H1 (cell line): ENCODE measurements around the gene PAX8. TPM values are rescaled to one million over a fixed set of nuclear protein-coding genes. Genes with fewer than 3 reads are reported as not detected.

Experiments used
- CEBPB ChIP-seq: IDR thresholded peaks from 2 replicates; pipeline ENCODE4 v1.6.1; 2012; ENCODE audit warnings: low read depth, low read length
- EGR1 ChIP-seq: IDR thresholded peaks from 2 replicates; pipeline ENCODE4 v1.6.1; 2011; ENCODE audit warnings: low read depth, low read length, borderline replicate concordance
- GABPA ChIP-seq: IDR thresholded peaks from 2 replicates; pipeline ENCODE4 v1.6.1; 2011; ENCODE audit warnings: mild to moderate bottlenecking, low read length, moderate library complexity, borderline replicate concordance; ENCODE audit not compliant: insufficient read depth
- NRF1 ChIP-seq: IDR thresholded peaks from 2 replicates; pipeline ENCODE4 v1.6.1; 2011; ENCODE audit warnings: mild to moderate bottlenecking, low read depth, low read length, improper control_type of control experiment
- SAP30 ChIP-seq: fragments of 300-600 bp; sonication (generic); IDR thresholded peaks from 2 replicates; pipeline ENCODE4 v1.7.1; 2012; ENCODE audit warnings: low read length, moderate library complexity, mild to moderate bottlenecking, inconsistent platforms; ENCODE audit not compliant: insufficient read depth, insufficient replicate concordance
- SIX5 ChIP-seq: IDR thresholded peaks from 2 replicates; pipeline ENCODE4 v1.6.1; 2011; ENCODE audit warnings: mild to moderate bottlenecking, low read depth, low read length
- SP1 ChIP-seq: IDR thresholded peaks from 2 replicates; pipeline ENCODE4 v1.6.1; 2011; ENCODE audit warnings: low read depth, low read length
- polyA plus RNA-seq, 7 experiments: library from polyadenylated mRNA; depleted of rRNA in 3 of 7; stranded (reverse) in 5 of 7; unstranded in 2 of 7; fragments of >200 nt in 5 of 7; fragments of 200-250 nt in 2 of 7; gene quantifications; 1 replicate in 5 of 7; 2 replicates in 1 of 7; 4 replicates in 1 of 7; pipeline versions ENCODE4 v1.2.1 to v1.2.3, GENCODE V29; 2011 to 2013; ENCODE audit warnings: missing spikeins in 2 of 7, mixed read lengths in 2 of 7
- total RNA-seq: library from RNA; stranded (reverse); fragmentation: NEBNext Ultra II Directional; extraction: Animal tissue kit (Norgen Biotek cat#: 25700); gene quantifications from 2 replicates; pipeline ENCODE4 v1.2.1, GENCODE V29; 2021

PAX8 gene
- total and polyA plus RNA-seq, 2 of the 8 experiments (the other 6 are each of a cell fraction or from before 2014, with no cell fraction given): 0.02 TPM; not detected in 1

GRCh38 chr2:113281910-113282746 is 3.4 kb upstream of the PAX8 start (continued):
- TF ChIP-seq EGR1: no peak
- TF ChIP-seq NRF1: no peak
- TF ChIP-seq SP1: no peak
- TF ChIP-seq SIX5: no peak
- TF ChIP-seq CEBPB: no peak
- TF ChIP-seq GABPA: no peak
- TF ChIP-seq SAP30: no peak
- TF ChIP-seq, all 59 proteins: peak for 0
